ENCODE data around the gene CFAP47. TPM values are rescaled to one million over a fixed set of nuclear protein-coding genes. Genes with fewer than 3 reads are reported as not detected.
"Not testable (repeated sequence)": the region's sequence is repeated elsewhere in the genome, so short reads cannot be mapped to it uniquely, and the experiment has no call there.

Gene CFAP47
- total RNA-seq, 6 donors from 2014 or later, result 0.03 to 38.0 (median 6.3) TPM

DNA sequence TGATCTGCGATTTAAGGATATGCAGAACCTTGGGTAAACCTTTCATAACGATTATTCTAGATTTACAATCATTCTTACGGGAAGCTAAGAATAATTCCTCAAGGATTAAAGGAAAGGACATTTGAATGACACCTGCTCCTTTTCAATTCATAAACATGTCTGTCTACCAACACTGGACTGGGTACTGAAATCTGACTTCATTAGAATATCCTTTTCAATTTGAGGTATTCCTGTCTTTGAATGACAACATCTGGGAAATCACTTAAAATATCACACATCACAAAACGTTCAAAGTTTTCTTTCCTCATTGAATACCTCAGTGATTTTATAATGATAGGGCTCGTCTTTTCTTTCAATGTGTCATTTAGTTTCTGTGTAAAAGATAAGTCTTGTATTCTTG lies 87.7 kb downstream of the CFAP47 start:
- Histone ChIP-seq H3K9me3 (no peaks in the 10 kb centered on the region), H3K36me3 (no peaks in the 10 kb centered on the region), H3K27me3 (no peaks in the 10 kb centered on the region), H3K4me1 (no peaks in the 10 kb centered on the region), H3K4me3 (no peak overlapping the region), H3K27ac (no peak overlapping the region)
- DNase-seq, result no peak
- no peak for ATAC-seq (ENCODE audit: low FRiP score in 2 of 2)
- TF ChIP-seq EP300 (IDR thresholded peaks at IDR 0.05), result no peak
- TF ChIP-seq POLR2AphosphoS5 (IDR thresholded peaks at IDR 0.05), result no peak
- TF ChIP-seq, protein P1, sequence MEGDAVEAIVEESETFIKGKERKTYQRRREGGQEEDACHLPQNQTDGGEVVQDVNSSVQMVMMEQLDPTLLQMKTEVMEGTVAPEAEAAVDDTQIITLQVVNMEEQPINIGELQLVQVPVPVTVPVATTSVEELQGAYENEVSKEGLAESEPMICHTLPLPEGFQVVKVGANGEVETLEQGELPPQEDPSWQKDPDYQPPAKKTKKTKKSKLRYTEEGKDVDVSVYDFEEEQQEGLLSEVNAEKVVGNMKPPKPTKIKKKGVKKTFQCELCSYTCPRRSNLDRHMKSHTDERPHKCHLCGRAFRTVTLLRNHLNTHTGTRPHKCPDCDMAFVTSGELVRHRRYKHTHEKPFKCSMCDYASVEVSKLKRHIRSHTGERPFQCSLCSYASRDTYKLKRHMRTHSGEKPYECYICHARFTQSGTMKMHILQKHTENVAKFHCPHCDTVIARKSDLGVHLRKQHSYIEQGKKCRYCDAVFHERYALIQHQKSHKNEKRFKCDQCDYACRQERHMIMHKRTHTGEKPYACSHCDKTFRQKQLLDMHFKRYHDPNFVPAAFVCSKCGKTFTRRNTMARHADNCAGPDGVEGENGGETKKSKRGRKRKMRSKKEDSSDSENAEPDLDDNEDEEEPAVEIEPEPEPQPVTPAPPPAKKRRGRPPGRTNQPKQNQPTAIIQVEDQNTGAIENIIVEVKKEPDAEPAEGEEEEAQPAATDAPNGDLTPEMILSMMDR (IDR thresholded peaks at IDR 0.05), result no peak
- TF ChIP-seq POLR2A (IDR thresholded peaks at IDR 0.05), result no peak
- 58 to 71% methylated on average over 5 of the region's 5 CpGs for WGBS, 2 donors

DNA sequence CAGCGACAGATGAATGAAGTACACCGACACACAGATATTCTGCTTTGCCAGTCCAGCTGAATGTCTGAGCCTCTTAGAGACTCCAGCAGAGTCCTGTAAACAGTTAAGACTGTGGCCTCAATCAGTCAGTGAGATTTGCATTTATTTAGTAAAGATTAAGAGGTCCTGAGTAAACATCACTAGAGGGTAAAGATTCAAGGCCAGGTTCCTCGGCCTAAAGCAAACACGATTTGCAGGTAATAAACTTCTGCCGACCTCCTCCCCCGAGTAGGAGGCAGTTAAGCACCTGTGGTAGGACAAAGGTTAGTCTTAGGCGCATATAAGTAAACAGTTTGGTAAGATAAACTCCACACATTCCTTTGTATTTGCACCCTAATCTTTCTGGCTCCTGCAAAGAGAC lies 99.6 kb downstream of the CFAP47 start:
- no peak for ATAC-seq (ENCODE audit: low FRiP score in 2 of 2)

DNA sequence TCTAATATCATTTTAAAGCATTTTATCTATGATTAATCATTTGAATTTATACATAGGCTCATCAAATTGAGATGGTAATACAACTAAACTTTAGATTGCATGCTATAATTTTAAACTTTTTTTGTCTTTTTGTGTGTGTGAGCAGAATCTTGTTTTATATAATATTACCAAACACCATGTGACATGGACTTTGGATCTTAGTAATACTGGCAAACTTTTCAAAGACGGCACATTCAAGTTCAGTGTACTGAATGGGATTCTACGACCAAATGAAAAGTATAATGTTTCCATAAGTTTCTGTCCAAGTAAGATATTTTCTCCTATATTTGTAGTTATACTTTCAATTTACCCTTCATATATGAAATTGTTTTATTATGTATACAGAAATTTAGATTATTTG lies 116.0 kb downstream of the CFAP47 start:
- WGBS, 2 donors, result 88 to 98% methylated on average over 2 of the region's 2 CpGs
- no peak overlapping the region for H3K27ac ChIP-seq
- no peaks in the 10 kb centered on the region for H3K27me3 ChIP-seq
- no peak for DNase-seq
- H3K4me3 ChIP-seq, result no peak overlapping the region
- no peaks in the 10 kb centered on the region for H3K9me3 ChIP-seq
- TF ChIP-seq EP300 (IDR thresholded peaks at IDR 0.05), result no peak
- TF ChIP-seq POLR2AphosphoS5 (IDR thresholded peaks at IDR 0.05), result no peak
- TF ChIP-seq POLR2A (IDR thresholded peaks at IDR 0.05), result no peak
- TF ChIP-seq, protein P1 (IDR thresholded peaks at IDR 0.05), result no peak
- H3K36me3 ChIP-seq, result no peaks in the 10 kb centered on the region
- no peaks in the 10 kb centered on the region for H3K4me1 ChIP-seq
- no peak for ATAC-seq (ENCODE audit: low FRiP score in 2 of 2)

More for the DNA sequence above, 99.6 kb downstream of the CFAP47 start:
- Histone ChIP-seq H3K9me3 (no peaks in the 10 kb centered on the region), H3K36me3 (no peaks in the 10 kb centered on the region), H3K27me3 (no peaks in the 10 kb centered on the region), H3K27ac (no peak overlapping the region), H3K4me3 (no peak overlapping the region), H3K4me1 (no peaks in the 10 kb centered on the region)
- TF ChIP-seq POLR2AphosphoS5 (IDR thresholded peaks at IDR 0.05), result no peak
- TF ChIP-seq POLR2A (IDR thresholded peaks at IDR 0.05), result no peak
- no peak for TF ChIP-seq EP300 (IDR thresholded peaks at IDR 0.05)
- TF ChIP-seq, protein P1 (IDR thresholded peaks at IDR 0.05), result no peak
- no peak for DNase-seq
- WGBS, 2 donors, result 56 to 60% methylated on average over 2 to 7 of the region's 7 CpGs

DNA sequence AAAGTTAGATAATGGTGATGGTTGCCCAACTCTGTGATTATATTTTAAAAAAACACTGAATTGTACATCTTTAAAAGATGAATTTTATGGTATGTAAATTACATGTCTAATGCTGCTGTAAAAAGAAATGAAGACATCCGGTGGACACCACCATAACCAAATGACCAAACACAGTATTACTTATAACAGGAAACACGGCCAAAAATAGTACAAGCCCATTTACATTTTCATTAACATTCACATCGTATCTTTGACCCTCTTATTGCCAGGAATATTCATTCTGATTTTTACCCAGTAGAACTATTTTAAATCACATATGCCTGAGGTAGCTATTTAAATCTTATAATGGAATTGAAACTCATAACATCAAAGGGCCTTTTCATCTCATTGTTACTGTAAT lies 143.2 kb downstream of the CFAP47 start:
- 73 to 90% methylated on average over 3 of the region's 3 CpGs for WGBS, 2 donors

DNA sequence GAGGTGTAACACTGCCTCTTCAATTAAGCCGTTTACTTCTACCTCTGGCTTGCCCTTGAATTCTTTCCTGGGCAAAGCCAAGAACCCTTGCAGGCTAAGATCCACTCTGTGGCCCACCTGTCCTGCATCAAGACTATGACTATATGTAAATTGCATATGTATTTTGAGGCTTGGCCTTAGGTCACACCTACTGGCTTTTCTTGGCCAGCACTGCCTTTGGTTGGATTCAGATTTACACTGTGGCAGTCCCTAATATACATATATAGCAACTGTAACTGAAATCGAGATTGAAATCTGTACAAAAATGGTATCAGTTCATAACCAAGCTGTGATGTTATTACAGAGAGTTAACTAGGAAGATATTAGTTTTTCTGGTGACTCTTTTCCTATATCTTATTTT lies 151.5 kb downstream of the CFAP47 start:
- H3K4me1 ChIP-seq, result no peaks in the 10 kb centered on the region
- WGBS, 2 donors, result 65 to 68% methylated on average over 2 of the region's 2 CpGs
- no peak overlapping the region for H3K27ac ChIP-seq
- ATAC-seq (ENCODE audit: low FRiP score in 2 of 2), result no peak
- H3K36me3 ChIP-seq, result no peaks in the 10 kb centered on the region
- no peaks in the 10 kb centered on the region for H3K9me3 ChIP-seq
- no peak overlapping the region for H3K4me3 ChIP-seq
- TF ChIP-seq, protein P1 (IDR thresholded peaks at IDR 0.05), result no peak
- no peak for TF ChIP-seq POLR2AphosphoS5 (IDR thresholded peaks at IDR 0.05)
- no peak for TF ChIP-seq EP300 (IDR thresholded peaks at IDR 0.05)
- no peak for DNase-seq
- H3K27me3 ChIP-seq, result no peaks in the 10 kb centered on the region

More for the DNA sequence above, 143.2 kb downstream of the CFAP47 start:
- Histone ChIP-seq H3K4me1 (no peaks in the 10 kb centered on the region), H3K36me3 (no peaks in the 10 kb centered on the region), H3K27ac (no peak overlapping the region), H3K27me3 (no peaks in the 10 kb centered on the region), H3K4me3 (no peak overlapping the region), H3K9me3 (no peaks in the 10 kb centered on the region)
- ATAC-seq (ENCODE audit: low FRiP score in 2 of 2) (no peak), DNase-seq (no peak)
- TF ChIP-seq, protein P1 (IDR thresholded peaks at IDR 0.05), result no peak
- TF ChIP-seq POLR2A (IDR thresholded peaks at IDR 0.05) (no peak), POLR2AphosphoS5 (IDR thresholded peaks at IDR 0.05) (no peak), EP300 (IDR thresholded peaks at IDR 0.05) (no peak)

DNA sequence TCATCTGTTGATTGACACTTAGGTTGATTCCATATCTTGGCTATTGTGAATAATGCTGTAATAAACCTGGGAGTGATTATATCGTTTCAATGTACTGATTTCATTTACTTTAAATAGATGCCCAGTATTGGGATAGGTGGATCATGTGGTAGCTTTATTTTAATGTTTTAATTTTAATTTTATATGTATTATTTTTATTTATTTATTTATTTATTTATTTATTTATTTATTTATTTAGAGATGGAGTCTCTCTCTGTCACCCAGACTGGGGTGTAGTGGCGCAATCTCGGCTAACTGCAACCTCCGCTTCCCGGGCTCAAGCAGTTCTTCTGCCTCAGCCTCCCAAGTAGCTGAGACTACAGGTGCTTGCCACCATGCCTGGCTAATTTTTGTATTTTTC lies 155.5 kb downstream of the CFAP47 start:
- not testable (repeated sequence) for H3K9me3 ChIP-seq, H3K36me3 ChIP-seq

More for the DNA sequence above, 155.5 kb downstream of the CFAP47 start:
- not testable (repeated sequence) for H3K27ac ChIP-seq; DNase-seq; ATAC-seq (ENCODE audit: low FRiP score in 2 of 2); H3K4me1 ChIP-seq; H3K27me3 ChIP-seq; H3K4me3 ChIP-seq
- WGBS, 2 donors, result 94 to 95% methylated on average over 5 of the region's 5 CpGs
